Testis (tissue), 3 donors: ENCODE results near the gene SHC2. TPM values are rescaled to one million over a fixed set of nuclear protein-coding genes. Genes with fewer than 3 reads are reported as not detected.

Experiments
- DNase-seq: peaks from one replicate; pipeline ENCODE4 v3.0.0-alpha.2; 2019
- H3K27ac ChIP-seq, 2 donors: fragments of 200-600 bp; sonication (generic); one replicate each; pipeline ENCODE4 v1.5.1; 2019
- H3K27me3 ChIP-seq: fragments of 200-600 bp; sonication (generic); one replicate; pipeline ENCODE4 v1.5.1; 2019
- H3K36me3 ChIP-seq: fragments of 200-600 bp; sonication (generic); one replicate; pipeline ENCODE4 v1.5.1; 2017; ENCODE audit warnings: low read depth; ENCODE audit errors: missing control alignments
- H3K4me1 ChIP-seq: fragments of 200-600 bp; sonication (generic); one replicate; pipeline ENCODE4 v1.5.1; 2019
- H3K4me3 ChIP-seq, 2 donors: fragments of 200-600 bp; sonication (generic); one replicate each; pipeline ENCODE4 v1.5.1; 2017 to 2019
- H3K9me3 ChIP-seq: fragments of 200-600 bp; sonication (generic); one replicate; pipeline ENCODE4 v1.5.1; 2017
- CTCF ChIP-seq, 3 experiments: fragments of 450-650 bp in 2 of 3; fragments of 200-600 bp in 1 of 3; sonication (generic) in 1 of 3; IDR thresholded peaks; one replicate each; pipeline ENCODE4 v1.5.1; 2016 to 2019; ENCODE audit warnings: antibody characterized with exemption in 3 of 3, mild to moderate bottlenecking in 2 of 3, moderate library complexity in 1 of 3
- POLR2A ChIP-seq: fragments of 450-650 bp; IDR thresholded peaks from one replicate; pipeline ENCODE4 v1.6.1; 2017; ENCODE audit warnings: antibody characterized with exemption, mild to moderate bottlenecking, moderate library complexity
- WGBS, 2 donors: methylation state at CpG; one replicate each; pipeline ENCODE4 v1.1.5; 2018; 5-methylcytosine and 5-hydroxymethylcytosine counted together
- intact Hi-C: fragments of 100-400 bp; cut with DNase I; formaldehyde crosslinking; loops from one replicate; pipeline ENCODE4 v1.15.1; 2023; ENCODE audit warnings: low total_unique reads
- polyA plus RNA-seq: library from polyadenylated mRNA; stranded (reverse); fragments of 350-450 nt; fragmentation: Illumina TruSeq; extraction: RNeasy Lipid Tissue Mini Kit (QIAGEN cat#74804); gene quantifications from one replicate; pipeline ENCODE4 v1.2.3, GENCODE V29; 2014; ENCODE audit warnings: low read depth, low replicate concordance; ENCODE audit not compliant: insufficient read depth
- total RNA-seq, 2 donors: library from RNA; depleted of rRNA; stranded (reverse); fragments of >200 nt; gene quantifications; one replicate each; pipeline ENCODE4 v1.2.3, GENCODE V29; 2016

The SHC2 gene
- total and polyA plus RNA-seq, 3 donors from 2014 or later: 26.7 to 67.3 (median 57.8) TPM

- no peak overlapping the region for H3K27ac ChIP-seq
- H3K36me3 ChIP-seq: no peaks in the 10 kb centered on the region
- no peaks in the 10 kb centered on the region for H3K27me3 ChIP-seq
- no peak for TF ChIP-seq POLR2A
- no peak for TF ChIP-seq CTCF (IDR thresholded peaks at IDR 0.05)
- intact Hi-C loops: no loop called here
- no peaks in the 10 kb centered on the region for H3K4me1 ChIP-seq
- H3K4me3 ChIP-seq: no peak overlapping the region
- no peak for DNase-seq
- no peaks in the 10 kb centered on the region for H3K9me3 ChIP-seq
- WGBS, 2 donors: 83 to 86% methylated on average over 33 to 47 of the region's 48 CpGs
Measured at GRCh38 chr19:440391-441212, 20.2 kb downstream of the SHC2 start.

DNA sequence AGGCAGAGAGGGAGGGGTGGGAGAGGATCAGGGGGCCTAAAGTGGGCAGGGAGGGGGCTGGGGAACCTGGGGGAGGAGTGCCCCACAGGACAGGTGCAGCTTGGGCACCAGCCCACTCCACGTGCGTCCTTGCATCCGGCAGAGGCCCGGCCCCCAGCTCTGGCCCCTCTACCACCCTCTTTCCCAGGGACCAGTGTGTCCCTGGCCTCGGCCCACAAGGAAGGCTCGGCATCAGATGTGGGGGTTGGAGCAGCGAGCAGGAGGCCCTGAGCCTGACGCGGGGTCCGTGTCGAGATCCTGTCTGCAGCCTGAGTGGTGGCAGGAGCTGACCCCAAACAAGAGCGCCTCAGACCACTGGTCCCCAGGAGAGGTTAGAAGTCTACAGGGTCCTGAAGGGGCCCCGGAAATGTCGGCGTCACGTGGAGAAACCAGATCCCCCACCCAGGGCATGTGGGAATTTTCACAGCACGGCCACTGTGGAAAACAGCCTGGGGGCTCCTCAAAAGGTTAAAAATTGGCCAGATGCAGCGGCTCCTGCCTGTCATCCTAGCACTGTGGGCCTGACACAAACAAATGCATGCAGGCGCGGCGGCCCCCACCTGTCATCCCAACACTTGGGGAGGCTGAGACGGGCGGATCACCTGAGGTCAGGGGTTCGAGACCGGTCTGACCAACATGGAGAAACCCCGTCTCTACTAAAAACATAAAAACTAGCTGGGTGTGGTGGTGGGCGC, 21.5 kb downstream of the SHC2 start:
- Histone ChIP-seq H3K27ac (no peak overlapping the region), H3K9me3 (no peaks in the 10 kb centered on the region), H3K4me1 (no peaks in the 10 kb centered on the region), H3K4me3 (no peak overlapping the region), H3K36me3 (no peaks in the 10 kb centered on the region), H3K27me3 (no peaks in the 10 kb centered on the region)
- 81 to 83% methylated on average over 23 to 26 of the region's 27 CpGs for WGBS, 2 donors
- intact Hi-C loops: no loop called here
- TF ChIP-seq POLR2A (no peak), CTCF (IDR thresholded peaks at IDR 0.05) (no peak)
- DNase-seq: no peak

- 71 to 72% methylated on average over 22 to 29 of the region's 29 CpGs for WGBS, 2 donors
- H3K9me3 ChIP-seq: no peaks in the 10 kb centered on the region
- no peaks in the 10 kb centered on the region for H3K36me3 ChIP-seq
- no peak for DNase-seq
- TF ChIP-seq POLR2A: no peak
- no peak for TF ChIP-seq CTCF (IDR thresholded peaks at IDR 0.05)
- H3K27me3 ChIP-seq: no peaks in the 10 kb centered on the region
- H3K4me1 ChIP-seq: no peaks in the 10 kb centered on the region
- intact Hi-C loops: no loop called here
- no peak overlapping the region for H3K4me3 ChIP-seq
- no peak overlapping the region for H3K27ac ChIP-seq
Measured at GRCh38 chr19:438416-438958, 22.3 kb downstream of the SHC2 start.

- Histone ChIP-seq H3K27me3 (no peaks in the 10 kb centered on the region), H3K4me1 (no peaks in the 10 kb centered on the region), H3K27ac (no peak overlapping the region), H3K36me3 (no peaks in the 10 kb centered on the region), H3K4me3 (no peak overlapping the region), H3K9me3 (no peaks in the 10 kb centered on the region)
- DNase-seq: no peak
- TF ChIP-seq CTCF (IDR thresholded peaks at IDR 0.05): no peak
- no peak for TF ChIP-seq POLR2A
- intact Hi-C loops: no loop called here
- WGBS, 2 donors: 89 to 90% methylated on average over 22 of the region's 22 CpGs
Measured at GRCh38 chr19:437041-437440, 23.8 kb downstream of the SHC2 start.
